Measurements from ENCODE around the gene DCHS1. TPM values are rescaled to one million over a fixed set of nuclear protein-coding genes. Genes with fewer than 3 reads are reported as not detected.

DCHS1 gene
- total RNA-seq, 2 donors from 2014 or later: 2.1 to 2.9 TPM

- peaks cover 5% of the 10 kb centered on the region for H3K4me1 Mint-ChIP-seq (ENCODE audit: low read depth)
Measured at GRCh38 chr11:6636480-6636879, 19.1 kb downstream of the DCHS1 start.

DNA sequence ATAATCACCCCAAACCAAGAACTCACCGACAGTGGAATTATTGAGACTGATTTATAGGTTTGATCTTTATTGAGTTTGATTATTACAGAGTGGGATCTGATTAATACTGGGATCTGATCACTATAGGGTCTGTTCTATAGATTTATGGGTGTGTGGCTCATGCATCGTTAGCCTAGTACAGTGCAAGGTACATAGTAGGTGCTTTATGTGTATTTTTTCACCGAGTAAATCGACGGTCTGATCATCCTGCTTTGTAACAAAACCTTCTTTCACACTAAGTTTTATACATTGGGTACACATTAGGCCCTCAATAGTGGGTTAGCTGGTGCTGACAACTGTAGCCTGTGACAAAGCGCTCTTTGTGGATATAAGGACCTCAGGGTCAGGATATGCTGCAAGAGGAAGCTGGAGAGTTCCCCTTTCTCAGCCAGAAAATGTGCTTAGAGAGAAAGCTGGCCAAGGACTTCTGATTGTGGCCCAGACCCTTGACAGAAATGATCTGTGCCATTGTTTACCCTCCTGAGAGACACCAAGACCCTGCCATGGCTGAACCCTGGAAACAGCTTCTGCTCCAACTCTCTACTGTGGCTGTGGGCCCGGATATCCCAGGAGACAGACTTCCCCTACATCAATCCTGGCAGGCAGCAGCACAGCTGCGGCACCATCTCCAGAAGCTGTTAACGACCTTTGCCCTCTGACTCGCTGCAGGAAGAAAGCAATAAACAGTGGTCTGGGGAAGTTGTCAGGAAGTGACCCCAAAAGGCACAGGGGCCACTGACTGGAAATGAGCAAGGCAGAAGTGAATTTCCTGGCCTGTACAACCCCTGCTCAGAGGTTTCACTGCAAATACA, 20.3 kb downstream of the DCHS1 start:
- Mint-ChIP-seq H3K4me3 (no peak overlapping the region), H3K27me3 (ENCODE audit: low read depth) (no peaks in the 10 kb centered on the region), H3K4me1 (ENCODE audit: low read depth) (peaks cover 5% of the 10 kb centered on the region), H3K36me3 (ENCODE audit: insufficient read depth in 2 of 2) (no peaks in the 10 kb centered on the region), H3K9me3 (no peaks in the 10 kb centered on the region), H3K27ac (peak overlapping the region; percentile 20)
- peak in 1 of 2 donors; percentile 54 for ATAC-seq (replicated peaks in 1 of 2)
- DNase-seq: no peak

More at GRCh38 chr11:6636480-6636879, 19.1 kb downstream of the DCHS1 start:
- no peak overlapping the region for H3K4me3 Mint-ChIP-seq
- DNase-seq: no peak
- H3K27ac Mint-ChIP-seq: no peak overlapping the region
- H3K27me3 Mint-ChIP-seq (ENCODE audit: low read depth): no peaks in the 10 kb centered on the region
- H3K36me3 Mint-ChIP-seq (ENCODE audit: insufficient read depth in 2 of 2): no peaks in the 10 kb centered on the region
- no peak for ATAC-seq (replicated peaks in 1 of 2)
- H3K9me3 Mint-ChIP-seq: no peaks in the 10 kb centered on the region

DNA sequence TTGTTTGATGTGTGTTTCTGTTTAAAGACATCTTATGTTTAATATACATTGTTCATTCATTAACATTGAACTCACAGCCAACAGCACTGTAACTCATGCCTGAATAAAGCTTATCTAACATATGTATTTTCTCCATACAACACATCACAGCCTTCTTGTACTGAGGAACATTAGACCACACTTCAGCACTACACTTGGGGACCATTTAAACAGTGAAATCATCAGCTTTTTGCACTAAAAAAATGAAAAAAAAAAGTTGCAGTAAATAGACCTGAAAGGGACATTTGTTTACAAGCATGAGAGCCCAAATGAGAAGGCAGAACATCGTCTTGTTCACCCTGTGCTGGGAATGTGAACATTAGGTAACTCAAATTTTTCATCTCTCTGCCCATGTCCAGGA, 21.1 kb downstream of the DCHS1 start:
- no peaks in the 10 kb centered on the region for H3K36me3 Mint-ChIP-seq (ENCODE audit: insufficient read depth in 2 of 2)
- DNase-seq: no peak
- no peaks in the 10 kb centered on the region for H3K9me3 Mint-ChIP-seq
- no peak overlapping the region for H3K4me3 Mint-ChIP-seq
- peaks cover 3% of the 10 kb centered on the region for H3K4me1 Mint-ChIP-seq (ENCODE audit: low read depth)
- H3K27ac Mint-ChIP-seq: no peak overlapping the region
- no peak for ATAC-seq (replicated peaks in 1 of 2)
- H3K27me3 Mint-ChIP-seq (ENCODE audit: low read depth): no peaks in the 10 kb centered on the region

DNA sequence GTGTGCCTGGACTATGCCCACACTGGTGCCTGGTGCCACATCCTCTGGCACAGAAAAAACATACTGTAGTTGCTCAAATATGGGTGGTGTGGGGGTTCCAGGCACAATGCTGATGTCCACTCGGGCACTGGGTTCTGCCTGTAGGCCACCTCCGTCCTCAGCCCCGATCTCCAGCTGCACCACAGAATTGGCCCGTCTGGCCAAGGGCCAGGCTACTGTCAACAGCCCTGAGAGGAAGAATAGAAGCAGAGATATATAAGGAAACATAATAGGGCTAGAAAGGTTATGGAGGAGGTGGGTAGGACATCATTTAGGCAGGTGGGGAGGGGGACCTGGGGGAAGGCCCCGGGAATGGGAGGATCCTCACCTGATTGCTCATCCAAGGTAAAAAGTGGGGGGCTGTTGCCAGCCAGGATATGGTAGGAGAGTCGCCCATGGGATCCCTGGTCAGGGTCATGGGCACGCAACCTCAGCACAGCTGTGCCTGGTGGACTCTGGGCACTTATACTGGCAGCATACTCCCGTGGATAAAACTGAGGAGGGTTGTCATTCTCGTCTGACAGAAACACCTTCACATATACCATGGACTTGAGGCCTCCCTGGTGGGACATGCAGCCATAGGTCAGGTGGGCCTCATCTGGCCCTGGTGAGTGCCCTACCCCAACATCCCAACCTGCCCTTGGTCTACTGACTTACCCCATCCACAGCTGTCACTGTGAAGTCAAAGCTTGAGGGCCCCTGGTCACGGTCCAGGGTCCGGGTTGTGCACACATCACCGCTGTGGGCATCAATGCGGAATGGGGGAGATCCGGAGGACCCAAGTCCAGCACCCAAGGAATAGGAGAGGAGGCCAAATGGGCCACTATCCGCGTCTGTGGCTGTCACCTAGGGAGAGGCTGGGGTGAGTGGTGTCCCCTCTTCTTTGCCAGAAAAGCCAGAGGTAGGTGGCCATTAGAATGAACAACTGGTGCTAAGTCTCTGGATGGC, 21.9 kb downstream of the DCHS1 start:
- Mint-ChIP-seq H3K4me3 (no peak overlapping the region), H3K9me3 (no peaks in the 10 kb centered on the region), H3K36me3 (ENCODE audit: insufficient read depth in 2 of 2) (no peaks in the 10 kb centered on the region), H3K27ac (no peak overlapping the region), H3K27me3 (ENCODE audit: low read depth) (no peaks in the 10 kb centered on the region), H3K4me1 (ENCODE audit: low read depth) (no peaks in the 10 kb centered on the region)
- no peak for ATAC-seq (replicated peaks in 1 of 2)
- no peak for DNase-seq

GRCh38 chr11:6632116-6633073, 23.2 kb downstream of the DCHS1 start:
- ATAC-seq (replicated peaks in 1 of 2) (peak; percentile 55 to 70), DNase-seq (peak in 1 of 2 donors; percentile 28)
- Mint-ChIP-seq H3K36me3 (ENCODE audit: insufficient read depth in 2 of 2) (no peaks in the 10 kb centered on the region), H3K27me3 (ENCODE audit: low read depth) (no peaks in the 10 kb centered on the region), H3K27ac (no peak overlapping the region), H3K4me1 (ENCODE audit: low read depth) (peaks cover 12% of the 10 kb centered on the region), H3K4me3 (no peak overlapping the region), H3K9me3 (no peaks in the 10 kb centered on the region)

- Mint-ChIP-seq H3K4me3 (no peak overlapping the region), H3K27ac (no peak overlapping the region), H3K36me3 (ENCODE audit: insufficient read depth in 2 of 2) (no peaks in the 10 kb centered on the region), H3K4me1 (ENCODE audit: low read depth) (peaks cover 19% of the 10 kb centered on the region), H3K9me3 (no peaks in the 10 kb centered on the region), H3K27me3 (ENCODE audit: low read depth) (no peaks in the 10 kb centered on the region)
- ATAC-seq (replicated peaks in 1 of 2) (no peak), DNase-seq (no peak)
Measured at GRCh38 chr11:6631361-6631890, 24.2 kb downstream of the DCHS1 start.

DNA sequence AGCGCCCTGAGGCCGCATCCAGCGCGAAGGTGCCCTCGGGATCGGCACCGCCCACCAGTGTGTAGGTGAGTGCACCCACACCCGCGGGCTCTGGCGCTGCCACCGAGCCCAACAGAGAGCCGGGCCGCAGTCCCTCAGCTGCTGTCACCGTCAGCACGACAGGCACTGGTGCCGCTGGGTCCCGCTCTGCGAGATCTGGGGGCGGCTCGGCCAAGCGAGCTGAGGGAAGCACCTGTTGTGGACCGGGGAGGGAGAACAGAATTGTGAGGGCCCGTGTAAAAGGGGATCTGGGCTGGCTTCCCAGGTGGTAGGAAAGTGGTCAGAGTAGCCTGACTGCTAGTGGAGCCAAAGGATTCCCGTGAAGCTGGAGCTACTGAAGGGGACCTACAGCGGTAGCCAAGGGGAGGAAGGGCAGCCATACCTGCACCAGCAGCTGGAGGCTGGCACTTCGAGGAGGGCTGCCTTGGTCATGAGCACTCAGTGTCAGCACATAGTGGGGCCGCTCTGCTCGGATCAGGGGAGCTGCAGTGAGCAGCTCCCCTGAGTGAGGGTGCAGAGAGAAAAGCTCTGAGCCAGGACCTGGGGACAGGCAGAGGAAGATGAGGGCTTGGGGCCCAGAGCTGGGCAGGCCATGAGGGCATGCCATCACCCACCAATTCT, 24.8 kb downstream of the DCHS1 start:
- no peak for ATAC-seq (replicated peaks in 1 of 2)
- peaks cover 20% of the 10 kb centered on the region for H3K4me1 Mint-ChIP-seq (ENCODE audit: low read depth)
- H3K9me3 Mint-ChIP-seq: no peaks in the 10 kb centered on the region
- H3K4me3 Mint-ChIP-seq: no peak overlapping the region
- no peaks in the 10 kb centered on the region for H3K36me3 Mint-ChIP-seq (ENCODE audit: insufficient read depth in 2 of 2)
- no peak overlapping the region for H3K27ac Mint-ChIP-seq
- DNase-seq: no peak
- H3K27me3 Mint-ChIP-seq (ENCODE audit: low read depth): no peaks in the 10 kb centered on the region

- ATAC-seq (replicated peaks in 1 of 2): no peak
- no peaks in the 10 kb centered on the region for H3K27me3 Mint-ChIP-seq (ENCODE audit: low read depth)
- no peaks in the 10 kb centered on the region for H3K9me3 Mint-ChIP-seq
- no peak overlapping the region for H3K27ac Mint-ChIP-seq
- DNase-seq: no peak
- H3K36me3 Mint-ChIP-seq (ENCODE audit: insufficient read depth in 2 of 2): no peaks in the 10 kb centered on the region
- no peak overlapping the region for H3K4me3 Mint-ChIP-seq
- peaks cover 20% of the 10 kb centered on the region for H3K4me1 Mint-ChIP-seq (ENCODE audit: low read depth)
Measured at GRCh38 chr11:6629892-6630631, 25.5 kb downstream of the DCHS1 start.

DNA sequence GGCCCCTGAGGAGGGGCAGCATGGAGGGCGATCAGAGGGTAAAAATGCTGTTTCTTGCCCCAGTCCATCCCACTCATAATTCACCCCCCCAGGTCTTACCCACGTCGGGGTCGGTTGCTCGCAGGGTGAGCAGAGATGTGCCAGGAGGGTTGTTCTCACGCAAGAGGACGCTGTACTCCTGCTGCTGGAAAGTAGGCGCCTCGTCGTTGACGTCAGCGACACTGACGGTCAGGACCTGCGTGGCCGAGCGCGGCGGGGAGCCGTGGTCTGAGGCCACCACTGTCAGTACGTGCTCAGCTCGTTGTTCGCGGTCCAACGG, 26.1 kb downstream of the DCHS1 start:
- H3K27ac Mint-ChIP-seq: no peak overlapping the region
- H3K4me1 Mint-ChIP-seq (ENCODE audit: low read depth): peaks cover 20% of the 10 kb centered on the region
- H3K4me3 Mint-ChIP-seq: no peak overlapping the region
- H3K9me3 Mint-ChIP-seq: no peaks in the 10 kb centered on the region
- no peak for DNase-seq
- ATAC-seq (replicated peaks in 1 of 2): no peak
- no peaks in the 10 kb centered on the region for H3K27me3 Mint-ChIP-seq (ENCODE audit: low read depth)
- H3K36me3 Mint-ChIP-seq (ENCODE audit: insufficient read depth in 2 of 2): no peaks in the 10 kb centered on the region

DNA sequence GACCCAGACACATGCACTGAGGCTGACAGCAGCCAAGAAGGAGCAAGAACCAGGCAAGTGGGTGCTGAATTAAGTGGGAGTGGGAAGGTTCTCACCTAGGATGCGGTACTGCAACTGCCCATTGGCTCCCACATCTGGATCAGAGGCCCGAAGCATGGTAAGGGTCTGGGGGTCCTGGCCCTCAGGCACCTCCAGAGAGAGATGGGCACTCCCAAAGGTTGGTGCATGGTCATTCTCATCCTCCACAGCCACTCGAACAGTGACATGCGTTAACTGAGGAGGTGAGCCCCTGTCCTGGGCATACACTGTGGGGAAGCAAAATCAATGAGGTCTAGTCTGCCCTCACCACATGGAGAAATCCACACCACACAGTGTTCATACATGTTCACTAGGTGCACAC, 27.1 kb downstream of the DCHS1 start:
- no peaks in the 10 kb centered on the region for H3K36me3 Mint-ChIP-seq (ENCODE audit: insufficient read depth in 2 of 2)
- H3K4me1 Mint-ChIP-seq (ENCODE audit: low read depth): peaks cover 20% of the 10 kb centered on the region
- DNase-seq: no peak
- no peaks in the 10 kb centered on the region for H3K27me3 Mint-ChIP-seq (ENCODE audit: low read depth)
- no peak overlapping the region for H3K4me3 Mint-ChIP-seq
- H3K27ac Mint-ChIP-seq: peak overlapping the region; percentile 29
- ATAC-seq (replicated peaks in 1 of 2): no peak
- no peaks in the 10 kb centered on the region for H3K9me3 Mint-ChIP-seq

- ATAC-seq (replicated peaks in 1 of 2) (peak; percentile 43 to 66), DNase-seq (no peak)
- Mint-ChIP-seq H3K9me3 (no peaks in the 10 kb centered on the region), H3K36me3 (ENCODE audit: insufficient read depth in 2 of 2) (no peaks in the 10 kb centered on the region), H3K27ac (peak overlapping the region; percentile 29), H3K27me3 (ENCODE audit: low read depth) (no peaks in the 10 kb centered on the region), H3K4me3 (peak overlapping the region; percentile 23 to 38), H3K4me1 (ENCODE audit: low read depth) (peaks cover 20% of the 10 kb centered on the region)
Measured at GRCh38 chr11:6627762-6628241, 27.8 kb downstream of the DCHS1 start.
